ENCODE data around the gene TTC39C.

- TF ChIP-seq POLR2AphosphoS5 (IDR thresholded peaks at IDR 0.05; ENCODE audit: borderline replicate concordance, low read depth, low read length) (no peak), EZH2 (IDR thresholded peaks at IDR 0.05) (no peak)
These were observed 3.8 kb downstream of the TTC39C start for GRCh38 chr18:24018299-24018886.

Measured in SK-N-MC (cell line).